T-helper 17 cell (primary cell): Measurements from ENCODE around the gene CAPNS2. TPM values are rescaled to one million over a fixed set of nuclear protein-coding genes. Genes with fewer than 3 reads are reported as not detected.

ENCODE experiments used
- ATAC-seq: fragments of 150-1000 bp; cut with Tn5 transposase; 2 replicates; pipeline ENCODE4 v1.10.0; 2021; ENCODE audit warnings: mild to moderate bottlenecking, moderate library complexity
- DNase-seq, 3 donors: peaks; one replicate each; pipeline versions ENCODE4 v3.0.0 to v3.0.0-alpha.2; 2020 to 2021
- H3K9me3 ChIP-seq: one replicate; pipeline ENCODE4 v1.7.0; 2013; ENCODE audit warnings: low read length, mild to moderate bottlenecking; ENCODE audit not compliant: control insufficient read depth, poor library complexity, severe bottlenecking
- H3K27ac Mint-ChIP-seq: one replicate; pipeline ENCODE4 v1.8.0; 2022; ENCODE audit warnings: mild to moderate bottlenecking, moderate library complexity, mixed read lengths
- H3K27me3 Mint-ChIP-seq: one replicate; pipeline ENCODE4 v1.8.0; 2022; ENCODE audit warnings: mixed read lengths
- H3K36me3 Mint-ChIP-seq: one replicate; pipeline ENCODE4 v1.8.0; 2022; ENCODE audit warnings: low read depth, mixed read lengths
- H3K4me1 Mint-ChIP-seq: one replicate; pipeline ENCODE4 v1.8.0; 2022; ENCODE audit warnings: mild to moderate bottlenecking, mixed read lengths
- H3K4me3 Mint-ChIP-seq: one replicate; pipeline ENCODE4 v1.8.0; 2022; ENCODE audit warnings: mild to moderate bottlenecking, moderate library complexity, mixed read lengths
- total RNA-seq, 4 donors: library from RNA in 2 of 4; stranded (reverse) in 2 of 4; gene quantifications; one replicate each; pipeline ENCODE4 v1.2.3 and lab custom pipeline; 2022 to 2026

Gene CAPNS2
- total RNA-seq, 2 donors from 2014 or later: not detected

- H3K9me3 ChIP-seq: no peaks in the 10 kb centered on the region
- Mint-ChIP-seq H3K4me3 (no peak overlapping the region), H3K27ac (no peak overlapping the region), H3K27me3 (peaks cover 11% of the 10 kb centered on the region), H3K36me3 (no peaks in the 10 kb centered on the region), H3K4me1 (no peaks in the 10 kb centered on the region)
- ATAC-seq (no peak), DNase-seq (no peak)
These were observed 13.9 kb upstream of the CAPNS2 start for GRCh38 chr16:55552621-55553020.

GRCh38 chr16:55555436-55555835, 11.0 kb upstream of the CAPNS2 start:
- ATAC-seq (no peak), DNase-seq (no peak)
- Mint-ChIP-seq H3K27me3 (peaks cover 22% of the 10 kb centered on the region), H3K36me3 (no peaks in the 10 kb centered on the region), H3K4me3 (no peak overlapping the region), H3K4me1 (no peaks in the 10 kb centered on the region), H3K27ac (no peak overlapping the region)
- H3K9me3 ChIP-seq: no peaks in the 10 kb centered on the region

- no peaks in the 10 kb centered on the region for H3K36me3 Mint-ChIP-seq
- ATAC-seq (no peak), DNase-seq (no peak)
- peaks cover 22% of the 10 kb centered on the region for H3K27me3 Mint-ChIP-seq
- H3K4me3 Mint-ChIP-seq: no peak overlapping the region
- no peak overlapping the region for H3K27ac Mint-ChIP-seq
- no peaks in the 10 kb centered on the region for H3K9me3 ChIP-seq
- no peaks in the 10 kb centered on the region for H3K4me1 Mint-ChIP-seq
These were observed 9.3 kb upstream of the CAPNS2 start for GRCh38 chr16:55557186-55557585.

GRCh38 chr16:55559233-55559632, 7.3 kb upstream of the CAPNS2 start:
- H3K27me3 Mint-ChIP-seq: peaks cover 32% of the 10 kb centered on the region
- ATAC-seq: no peak
- no peak for DNase-seq
- no peaks in the 10 kb centered on the region for H3K9me3 ChIP-seq
- H3K4me1 Mint-ChIP-seq: no peaks in the 10 kb centered on the region
- no peaks in the 10 kb centered on the region for H3K36me3 Mint-ChIP-seq
- no peak overlapping the region for H3K4me3 Mint-ChIP-seq
- no peak overlapping the region for H3K27ac Mint-ChIP-seq

GRCh38 chr16:55559933-55560516, 6.5 kb upstream of the CAPNS2 start:
- no peaks in the 10 kb centered on the region for H3K36me3 Mint-ChIP-seq
- no peak overlapping the region for H3K4me3 Mint-ChIP-seq
- H3K9me3 ChIP-seq: no peaks in the 10 kb centered on the region
- H3K27ac Mint-ChIP-seq: no peak overlapping the region
- DNase-seq: no peak
- no peaks in the 10 kb centered on the region for H3K4me1 Mint-ChIP-seq
- peaks cover 28% of the 10 kb centered on the region for H3K27me3 Mint-ChIP-seq
- ATAC-seq: no peak

- Mint-ChIP-seq H3K36me3 (no peaks in the 10 kb centered on the region), H3K4me3 (no peak overlapping the region)
- no peak for ATAC-seq
These were observed 5.1 kb upstream of the CAPNS2 start for GRCh38 chr16:55561319-55561848.

GRCh38 chr16:55562936-55563335, 3.5 kb upstream of the CAPNS2 start:
- Mint-ChIP-seq H3K36me3 (no peaks in the 10 kb centered on the region), H3K4me3 (no peak overlapping the region), H3K27me3 (peaks cover 22% of the 10 kb centered on the region), H3K4me1 (no peaks in the 10 kb centered on the region), H3K27ac (no peak overlapping the region)
- H3K9me3 ChIP-seq: no peaks in the 10 kb centered on the region
- ATAC-seq (no peak), DNase-seq (no peak)

More at GRCh38 chr16:55561319-55561848, 5.1 kb upstream of the CAPNS2 start:
- Mint-ChIP-seq H3K27me3 (peaks cover 28% of the 10 kb centered on the region), H3K27ac (no peak overlapping the region), H3K4me1 (no peaks in the 10 kb centered on the region)
- no peak for DNase-seq
- H3K9me3 ChIP-seq: no peaks in the 10 kb centered on the region

- Mint-ChIP-seq H3K36me3 (no peaks in the 10 kb centered on the region), H3K27ac (no peak overlapping the region), H3K27me3 (peaks cover 23% of the 10 kb centered on the region), H3K4me3 (no peak overlapping the region), H3K4me1 (no peaks in the 10 kb centered on the region)
- no peak for ATAC-seq
- H3K9me3 ChIP-seq: no peaks in the 10 kb centered on the region
- no peak for DNase-seq
These were observed 2.7 kb upstream of the CAPNS2 start for GRCh38 chr16:55563797-55564196.

- H3K27me3 Mint-ChIP-seq: peaks cover 29% of the 10 kb centered on the region
- no peak for DNase-seq
- no peak for ATAC-seq
- H3K4me1 Mint-ChIP-seq: no peaks in the 10 kb centered on the region
- no peak overlapping the region for H3K4me3 Mint-ChIP-seq
- H3K36me3 Mint-ChIP-seq: no peaks in the 10 kb centered on the region
- H3K9me3 ChIP-seq: no peaks in the 10 kb centered on the region
- no peak overlapping the region for H3K27ac Mint-ChIP-seq
These were observed 1.4 kb upstream of the CAPNS2 start for GRCh38 chr16:55565086-55565485.

GRCh38 chr16:55567382-55567781, 898 bp downstream of the CAPNS2 start:
- H3K9me3 ChIP-seq: no peaks in the 10 kb centered on the region
- no peak for ATAC-seq
- Mint-ChIP-seq H3K27ac (no peak overlapping the region), H3K4me3 (no peak overlapping the region), H3K4me1 (no peaks in the 10 kb centered on the region), H3K36me3 (no peaks in the 10 kb centered on the region), H3K27me3 (peaks cover 29% of the 10 kb centered on the region)
- no peak for DNase-seq

GRCh38 chr16:55568207-55568606, 1.7 kb downstream of the CAPNS2 start:
- H3K4me3 Mint-ChIP-seq: no peak overlapping the region
- H3K36me3 Mint-ChIP-seq: no peaks in the 10 kb centered on the region
- H3K27ac Mint-ChIP-seq: no peak overlapping the region
- peaks cover 35% of the 10 kb centered on the region for H3K27me3 Mint-ChIP-seq
- ATAC-seq (no peak), DNase-seq (no peak)
- no peaks in the 10 kb centered on the region for H3K4me1 Mint-ChIP-seq
- no peaks in the 10 kb centered on the region for H3K9me3 ChIP-seq

- peaks cover 28% of the 10 kb centered on the region for H3K27me3 Mint-ChIP-seq
These were observed 2.5 kb downstream of the CAPNS2 start for GRCh38 chr16:55569025-55569424.

GRCh38 chr16:55570159-55570558, 3.7 kb downstream of the CAPNS2 start:
- DNase-seq (no peak), ATAC-seq (no peak)
- no peaks in the 10 kb centered on the region for H3K9me3 ChIP-seq
- Mint-ChIP-seq H3K4me3 (no peak overlapping the region), H3K27me3 (peaks cover 28% of the 10 kb centered on the region), H3K27ac (no peak overlapping the region), H3K4me1 (no peaks in the 10 kb centered on the region), H3K36me3 (no peaks in the 10 kb centered on the region)

More at GRCh38 chr16:55569025-55569424, 2.5 kb downstream of the CAPNS2 start:
- no peaks in the 10 kb centered on the region for H3K36me3 Mint-ChIP-seq
- ATAC-seq (no peak), DNase-seq (no peak)
- no peaks in the 10 kb centered on the region for H3K9me3 ChIP-seq
- no peaks in the 10 kb centered on the region for H3K4me1 Mint-ChIP-seq
- H3K4me3 Mint-ChIP-seq: no peak overlapping the region
- no peak overlapping the region for H3K27ac Mint-ChIP-seq

GRCh38 chr16:55571191-55571897, 4.9 kb downstream of the CAPNS2 start:
- ATAC-seq (no peak), DNase-seq (no peak)
- H3K9me3 ChIP-seq: no peaks in the 10 kb centered on the region
- Mint-ChIP-seq H3K27ac (no peak overlapping the region), H3K4me3 (no peak overlapping the region), H3K36me3 (no peaks in the 10 kb centered on the region), H3K4me1 (no peaks in the 10 kb centered on the region), H3K27me3 (peaks cover 35% of the 10 kb centered on the region)
